ENCODE results near the gene WDR72.
"Not testable (repeated sequence)": the region's sequence is repeated elsewhere in the genome, so short reads cannot be mapped to it uniquely, and the experiment has no call there.

The WDR72 gene

DNA sequence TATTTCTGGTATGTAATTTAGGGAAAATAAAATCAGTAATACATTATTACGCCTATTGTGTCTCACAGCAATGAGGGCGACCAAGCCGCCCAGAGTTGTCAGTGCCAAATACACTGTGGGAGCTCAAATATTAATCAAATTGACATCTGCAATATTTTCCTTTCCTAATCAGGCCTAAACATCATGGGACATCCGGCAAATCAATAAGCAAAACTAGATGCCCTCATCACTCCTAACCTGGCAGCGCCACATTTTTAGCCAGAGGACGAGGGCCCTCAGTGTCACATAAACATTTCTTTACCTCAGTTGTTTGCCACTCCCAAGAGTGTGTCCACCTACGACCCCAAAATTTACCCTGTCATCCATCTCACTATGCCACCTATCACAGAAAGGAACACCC is 64.1 kb downstream of the WDR72 start:
- no peak for DNase-seq

DNA sequence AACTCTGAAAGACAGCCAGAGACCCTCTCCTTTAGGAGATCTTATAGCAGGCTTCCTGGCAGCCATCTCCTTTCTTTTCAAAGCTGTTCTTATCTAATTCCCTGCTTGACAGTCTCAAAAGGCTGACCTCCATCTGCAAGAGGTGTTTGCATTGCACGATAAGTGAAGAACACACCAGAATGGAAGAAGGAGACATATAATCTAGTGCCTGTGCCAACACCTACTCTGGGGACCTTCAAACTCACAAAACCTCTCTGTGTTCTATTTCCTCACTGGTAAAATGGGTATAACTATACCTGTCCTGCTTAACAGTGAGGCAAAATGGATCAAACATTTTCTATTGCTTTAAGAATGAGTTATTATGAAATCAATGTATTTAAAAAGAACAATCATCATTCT is 65.0 kb downstream of the WDR72 start:
- no peak for DNase-seq

DNA sequence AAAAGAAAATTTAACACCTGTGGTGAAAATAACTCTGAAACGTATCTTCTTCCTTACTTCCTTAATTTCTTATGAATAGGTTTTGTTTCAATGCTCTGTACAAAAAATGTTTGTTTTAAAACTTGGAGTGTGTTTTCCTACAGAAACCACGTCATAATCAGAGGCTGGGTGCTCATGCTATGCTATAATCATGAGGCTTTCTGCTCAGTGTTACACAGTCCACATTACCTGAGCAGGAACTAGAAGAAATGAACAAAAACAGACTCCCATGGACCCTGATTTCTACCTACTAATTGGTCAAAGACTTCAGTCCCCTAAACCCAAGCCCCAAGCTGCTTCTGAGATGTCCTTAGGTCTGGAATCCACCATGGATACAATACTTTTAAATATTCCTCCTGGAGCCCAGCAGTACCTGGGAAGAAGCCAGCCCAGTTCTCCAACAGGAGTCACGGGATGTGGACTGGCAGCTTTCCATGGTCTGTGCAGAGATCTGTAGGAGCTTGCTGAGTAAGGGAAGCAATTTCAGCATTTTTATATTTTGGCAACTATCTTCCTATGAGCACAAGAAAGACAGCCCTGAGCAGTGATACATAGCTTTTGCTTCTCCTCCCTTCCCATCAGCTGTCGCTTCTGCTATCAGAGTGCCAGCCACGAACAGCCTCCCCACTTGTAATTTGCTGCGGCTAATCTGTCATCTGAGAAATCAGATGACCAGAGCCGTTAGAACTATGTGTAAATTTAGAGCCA is 65.6 kb downstream of the WDR72 start:
- DNase-seq = no peak

DNA sequence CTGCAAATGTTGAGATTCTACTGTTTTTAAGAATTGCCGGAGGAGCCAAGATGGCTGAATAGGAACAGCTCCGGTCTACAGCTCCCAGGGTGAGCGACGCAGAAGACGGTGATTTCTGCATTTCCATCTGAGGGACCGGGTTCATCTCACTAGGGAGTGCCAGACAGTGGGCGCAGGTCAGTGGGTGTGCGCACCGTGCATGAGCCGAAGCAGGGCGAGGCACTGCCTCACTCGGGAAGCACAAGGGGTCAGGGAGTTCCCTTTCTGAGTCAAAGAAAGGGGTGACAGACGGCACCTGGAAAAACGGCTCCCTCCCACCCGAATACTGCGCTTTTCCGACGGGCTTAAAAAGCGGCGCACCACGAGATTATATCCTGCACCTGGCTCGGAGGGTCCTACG is 75.3 kb downstream of the WDR72 start:
- not testable (repeated sequence) for DNase-seq

DNA sequence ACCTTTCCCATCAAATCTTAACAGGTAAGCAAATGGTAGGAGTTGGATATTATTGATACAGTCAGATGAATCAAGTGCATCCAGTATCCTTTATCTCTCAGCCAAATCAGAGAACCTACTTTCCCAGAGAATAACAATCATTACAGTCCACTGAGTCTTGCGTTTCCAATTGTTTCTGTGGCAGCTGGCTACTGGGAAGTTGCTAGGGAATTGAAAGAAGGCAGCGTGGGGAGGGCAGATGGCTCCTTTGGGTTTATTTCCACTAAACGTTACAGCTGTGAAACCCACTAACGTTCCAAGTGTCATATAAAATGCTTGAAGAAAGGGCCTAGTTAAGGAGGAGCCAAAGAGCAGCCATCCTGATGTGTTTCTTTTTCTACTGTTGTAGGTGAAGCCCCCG is 78.4 kb downstream of the WDR72 start:
- no peak for DNase-seq

DNA sequence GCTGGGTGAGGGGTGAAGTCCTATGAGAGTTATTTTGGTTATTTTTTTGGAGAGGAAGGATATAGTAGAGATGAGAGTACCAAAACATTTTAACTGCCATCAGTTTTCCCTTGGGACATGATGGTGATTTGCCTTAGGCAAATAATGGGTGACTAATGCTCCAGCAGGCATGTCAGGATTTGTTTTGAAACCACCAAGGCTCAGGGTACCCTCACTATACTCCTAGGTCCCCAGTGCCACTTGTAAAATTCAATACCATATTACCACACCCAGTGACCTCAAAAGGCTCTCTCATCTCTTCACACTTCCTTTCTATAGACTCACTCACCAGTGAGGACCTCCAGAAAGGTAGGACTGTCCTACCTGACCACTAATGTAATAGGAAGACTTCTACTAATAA is 83.6 kb downstream of the WDR72 start:
- peak; percentile 7 for DNase-seq

DNA sequence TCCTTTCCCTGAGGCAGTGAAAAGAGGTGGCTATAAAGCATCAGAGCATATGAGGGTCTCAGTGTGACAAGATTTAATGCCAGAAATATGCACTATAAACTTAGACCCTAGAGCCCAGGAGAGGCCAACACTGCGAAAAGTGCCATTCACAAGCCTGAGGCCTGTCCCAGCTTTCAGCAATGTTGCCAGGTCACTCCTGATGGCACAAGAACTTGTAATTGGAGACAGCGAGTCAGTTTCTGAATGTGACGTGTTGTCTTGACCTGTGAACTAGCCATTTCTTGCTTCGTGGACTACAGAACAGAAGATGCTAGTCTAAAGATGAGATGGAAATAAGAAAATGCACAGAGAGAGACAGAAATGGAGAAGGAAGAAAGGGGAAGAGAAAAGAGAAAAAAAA is 87.9 kb downstream of the WDR72 start:
- no peak for DNase-seq

DNA sequence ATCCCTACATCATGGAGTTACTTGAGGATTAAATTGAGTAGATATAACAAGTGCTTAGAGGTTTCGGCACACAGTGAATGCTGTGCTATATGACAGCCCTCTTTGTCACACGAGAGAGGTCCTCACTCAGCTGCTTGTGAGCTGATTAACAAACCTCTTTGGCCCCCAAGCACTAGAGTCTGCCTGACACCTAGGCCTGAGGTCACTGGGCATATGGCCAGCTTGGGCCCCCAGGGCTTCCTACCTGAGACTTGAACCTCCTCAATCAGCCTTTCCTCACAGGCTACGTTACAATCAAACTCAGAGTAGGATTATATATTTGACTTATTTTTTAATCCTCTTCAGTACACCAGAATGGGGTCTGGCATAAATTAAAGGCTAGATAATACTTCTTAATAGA is 88.8 kb downstream of the WDR72 start:
- DNase-seq = no peak

DNA sequence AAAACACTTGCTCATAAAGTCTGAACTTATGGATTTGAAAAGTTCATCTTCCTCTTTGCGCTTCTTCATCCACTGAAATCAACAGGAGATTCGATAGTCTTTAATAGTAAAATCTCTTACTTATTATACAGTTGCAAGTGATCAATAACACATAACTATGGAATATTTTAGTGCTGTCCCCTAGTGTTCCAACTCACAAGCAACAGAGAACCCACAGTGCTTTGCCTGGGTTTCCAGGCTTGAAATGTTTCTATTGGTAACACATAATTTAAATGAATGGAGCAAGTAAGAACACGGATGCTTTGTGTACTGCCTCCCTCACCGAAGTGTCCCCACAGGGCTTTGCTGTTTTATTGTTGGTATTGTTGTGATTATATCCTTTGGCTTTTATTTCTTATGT is 93.5 kb downstream of the WDR72 start:
- DNase-seq = peak; percentile 7

DNA sequence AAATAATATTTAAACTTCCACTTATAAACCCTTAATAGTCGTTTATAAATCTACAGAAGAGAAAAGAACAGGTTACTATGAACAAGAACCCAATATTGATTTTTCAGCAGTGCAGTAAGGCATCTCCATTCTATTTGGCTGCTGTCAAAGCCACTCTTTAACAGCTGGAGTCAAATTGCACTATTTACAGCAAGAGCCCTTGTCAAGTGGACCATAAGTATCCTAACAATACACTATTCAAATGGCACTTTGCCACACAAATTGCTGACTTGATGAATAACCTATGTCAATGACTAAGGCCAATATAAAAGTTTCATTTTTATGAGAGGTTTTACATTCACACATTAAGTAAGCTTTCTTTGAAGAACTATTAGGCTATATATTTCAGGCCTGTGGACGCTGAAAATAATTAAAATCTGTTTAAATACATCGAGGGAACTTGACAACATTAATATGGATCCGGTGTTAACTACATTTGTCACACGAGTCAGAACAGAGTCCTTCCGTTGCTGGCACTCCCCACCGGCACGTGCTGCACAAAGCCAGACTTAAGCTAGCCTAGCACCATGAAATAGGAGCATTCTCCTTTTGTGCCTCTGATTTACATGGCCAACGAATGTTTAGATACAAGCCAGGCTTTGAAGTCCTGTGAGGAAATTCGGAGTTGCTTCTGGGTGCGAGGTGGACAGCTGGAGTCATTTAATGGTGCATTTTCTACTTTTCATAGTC is 100.5 kb downstream of the WDR72 start:
- peak; percentile 93 for DNase-seq

DNA sequence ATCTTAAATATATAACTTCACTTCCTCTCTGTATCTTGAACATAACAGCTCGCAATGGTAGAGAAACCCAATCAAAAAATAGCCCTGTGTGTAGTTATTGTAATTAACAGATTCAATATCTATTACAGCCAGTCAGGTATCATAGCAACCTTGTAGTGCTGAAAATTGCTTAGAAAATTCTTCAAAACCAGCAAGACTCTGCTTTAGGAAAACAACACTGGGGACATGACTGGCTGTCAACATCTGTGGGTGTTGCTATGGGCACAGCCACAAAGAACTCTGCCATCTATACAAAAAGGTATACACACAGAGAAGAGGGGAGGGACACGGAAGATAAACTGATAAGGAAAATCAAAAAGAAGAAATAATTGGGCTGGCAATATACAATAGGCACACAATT is 101.2 kb downstream of the WDR72 start:
- peak; percentile 42 for DNase-seq

DNA sequence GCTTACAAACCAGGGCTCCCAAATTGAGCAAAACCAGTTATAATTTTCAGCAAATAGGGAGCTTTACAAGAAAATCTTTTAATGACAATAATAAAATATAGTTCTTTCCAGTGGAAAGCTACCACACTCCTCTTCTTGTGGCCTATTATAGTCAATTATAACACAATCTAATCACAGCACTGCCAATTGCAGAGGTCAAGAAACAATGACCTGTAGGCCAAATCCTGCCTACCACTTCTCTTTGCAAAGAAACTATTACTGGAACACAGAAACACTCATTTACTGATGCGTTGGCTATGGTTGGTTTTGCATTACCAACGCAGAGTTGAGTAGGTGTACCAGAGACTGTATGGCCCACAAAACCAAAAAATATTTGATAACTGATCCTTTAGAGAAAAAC is 110.5 kb downstream of the WDR72 start:
- no peak for DNase-seq

DNA sequence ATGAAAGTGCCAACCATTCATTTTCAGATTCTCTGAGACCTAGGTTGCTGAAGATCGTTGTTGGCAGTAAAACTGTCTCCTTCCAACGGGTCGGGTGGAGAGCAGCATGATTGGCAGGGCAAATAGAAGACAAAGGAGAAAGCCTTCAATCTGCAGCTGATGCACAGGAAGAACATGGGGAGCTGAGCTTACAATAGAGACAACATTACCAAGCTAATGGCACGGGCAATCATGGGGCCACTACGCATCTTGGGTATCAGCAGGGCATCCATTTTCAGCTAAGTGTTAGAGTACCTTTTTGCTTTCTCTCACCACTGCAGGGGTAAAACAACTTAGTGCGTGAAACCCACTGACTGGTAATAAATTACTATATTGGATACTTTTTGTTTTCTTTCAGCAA is 114.8 kb downstream of the WDR72 start:
- peak; percentile 59 for DNase-seq

DNA sequence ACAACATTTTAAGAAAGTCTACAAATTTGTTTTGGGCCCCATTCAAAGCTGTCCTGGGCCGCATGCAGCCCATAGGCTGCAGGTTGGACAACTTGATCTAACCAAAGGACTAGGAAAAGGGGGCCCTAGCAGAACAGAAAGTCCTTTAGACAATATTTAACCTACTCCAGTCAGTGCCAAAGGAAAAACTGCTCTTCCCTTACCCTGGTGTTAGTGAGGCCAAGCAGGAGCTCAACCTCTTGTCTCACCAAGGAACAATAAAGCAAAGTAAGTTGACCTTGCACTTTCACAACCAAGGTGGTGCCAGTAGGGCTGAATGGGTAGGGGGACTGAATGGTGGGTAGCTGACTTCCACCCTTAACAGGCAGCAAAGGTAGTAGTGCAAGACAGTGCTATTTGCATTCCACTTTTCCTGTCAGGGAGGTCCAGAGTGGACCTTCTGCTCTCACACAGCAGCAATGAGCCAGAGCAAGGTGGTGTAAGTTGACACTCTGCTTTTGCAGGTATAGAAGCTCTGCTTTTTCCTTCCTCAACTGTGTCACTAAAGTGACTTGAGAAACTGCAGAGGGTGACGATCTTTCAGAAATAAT is 124.9 kb downstream of the WDR72 start:
- DNase-seq = no peak

DNA sequence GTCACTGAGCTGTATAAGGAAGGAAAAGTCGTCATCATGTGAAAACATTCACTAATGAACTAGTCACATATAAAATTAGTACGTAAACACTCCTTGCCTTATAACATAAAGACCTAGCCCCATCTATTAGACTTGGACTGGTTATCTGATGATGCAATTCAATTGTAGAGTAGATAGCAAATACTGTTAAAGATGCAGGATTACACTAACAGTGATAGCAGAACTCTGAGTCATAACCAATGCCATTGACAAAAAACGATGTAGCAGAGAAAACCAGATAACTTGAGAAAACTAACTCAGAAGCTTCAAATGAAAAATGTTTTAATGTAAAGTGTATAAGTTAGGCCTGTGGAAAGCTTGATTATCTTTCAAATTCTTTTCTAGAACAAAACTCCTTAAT is 132.2 kb downstream of the WDR72 start:
- DNase-seq = no peak

DNA sequence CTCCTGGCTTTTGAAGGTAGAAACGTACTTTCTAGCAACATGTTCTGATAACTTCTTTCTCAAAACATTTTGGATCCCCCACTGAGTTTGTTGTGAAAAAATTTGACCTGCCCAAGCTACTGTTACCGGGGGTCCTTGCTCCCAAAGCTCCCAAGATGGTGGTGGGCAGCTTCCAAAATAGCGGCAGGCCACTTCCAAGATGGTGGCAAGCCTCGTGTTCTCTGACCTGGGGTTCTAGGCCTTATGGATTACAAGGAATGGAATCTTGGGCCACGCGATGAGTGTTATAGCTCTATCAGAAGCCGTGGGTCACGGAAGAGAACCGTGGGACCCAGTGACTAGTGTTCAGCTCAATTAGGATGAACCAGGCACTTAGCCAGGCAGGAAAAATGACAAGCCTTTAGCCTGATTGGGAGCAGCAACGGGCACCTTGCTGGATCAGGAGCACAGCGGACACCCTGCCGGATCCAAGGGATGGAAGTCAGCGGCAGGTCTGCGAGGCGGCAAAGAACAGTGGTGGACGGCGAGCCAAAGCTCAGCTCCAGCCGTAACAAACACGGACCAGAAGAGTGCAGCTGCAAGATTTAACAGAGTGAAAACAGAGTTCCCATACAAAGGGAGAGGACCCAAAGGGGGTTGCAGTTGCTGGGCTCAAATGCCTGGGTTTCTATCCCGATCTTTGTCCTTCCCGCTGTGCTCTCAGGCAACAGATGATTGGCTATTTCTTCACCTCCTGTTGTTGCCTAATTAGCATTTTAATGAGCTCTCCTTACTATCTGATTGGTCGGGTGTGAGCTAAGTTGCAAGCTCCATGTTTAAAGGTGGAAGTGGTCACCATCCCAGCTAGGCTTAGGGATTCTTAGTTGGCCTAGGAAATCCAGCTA is 133.3 kb downstream of the WDR72 start:
- DNase-seq = no peak

DNA sequence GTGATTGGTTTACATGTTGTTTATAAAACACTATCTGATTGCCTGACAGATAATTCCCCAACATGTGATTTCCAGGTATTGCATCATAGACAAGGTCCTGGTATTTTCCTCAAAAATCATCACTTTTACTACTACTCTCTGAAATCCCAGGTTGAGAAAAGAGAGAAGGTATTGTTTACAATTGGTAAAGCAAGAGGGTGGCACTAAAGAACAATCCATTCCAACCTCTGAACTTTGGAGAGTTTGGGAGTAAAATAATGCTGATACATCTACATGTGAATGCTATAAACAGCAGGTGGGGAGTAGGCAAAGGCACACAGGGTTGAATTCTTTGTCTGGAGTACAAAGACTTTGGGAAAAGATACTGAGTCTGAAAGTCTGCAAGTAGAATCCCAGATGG is 134.2 kb downstream of the WDR72 start:
- DNase-seq = no peak

DNA sequence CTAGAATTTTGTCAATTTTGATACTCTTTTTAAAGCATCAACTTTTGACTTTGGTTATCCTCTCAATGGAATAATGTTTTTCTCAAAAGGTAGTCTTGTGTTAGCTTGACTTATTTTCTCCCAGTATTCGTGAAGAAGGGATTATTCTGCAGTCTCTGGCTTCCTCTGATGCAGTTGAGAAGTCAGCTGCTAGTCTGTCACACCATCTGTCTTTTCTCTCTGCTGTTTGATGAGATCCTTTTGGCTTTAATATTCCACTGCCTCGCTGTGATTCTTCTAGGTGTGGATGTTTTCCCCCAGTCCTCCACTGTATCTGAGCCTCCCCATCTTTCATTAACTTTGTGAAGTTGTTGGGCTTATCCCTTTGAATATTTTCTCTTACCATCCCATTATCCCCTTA is 141.0 kb downstream of the WDR72 start:
- no peak for DNase-seq

DNA sequence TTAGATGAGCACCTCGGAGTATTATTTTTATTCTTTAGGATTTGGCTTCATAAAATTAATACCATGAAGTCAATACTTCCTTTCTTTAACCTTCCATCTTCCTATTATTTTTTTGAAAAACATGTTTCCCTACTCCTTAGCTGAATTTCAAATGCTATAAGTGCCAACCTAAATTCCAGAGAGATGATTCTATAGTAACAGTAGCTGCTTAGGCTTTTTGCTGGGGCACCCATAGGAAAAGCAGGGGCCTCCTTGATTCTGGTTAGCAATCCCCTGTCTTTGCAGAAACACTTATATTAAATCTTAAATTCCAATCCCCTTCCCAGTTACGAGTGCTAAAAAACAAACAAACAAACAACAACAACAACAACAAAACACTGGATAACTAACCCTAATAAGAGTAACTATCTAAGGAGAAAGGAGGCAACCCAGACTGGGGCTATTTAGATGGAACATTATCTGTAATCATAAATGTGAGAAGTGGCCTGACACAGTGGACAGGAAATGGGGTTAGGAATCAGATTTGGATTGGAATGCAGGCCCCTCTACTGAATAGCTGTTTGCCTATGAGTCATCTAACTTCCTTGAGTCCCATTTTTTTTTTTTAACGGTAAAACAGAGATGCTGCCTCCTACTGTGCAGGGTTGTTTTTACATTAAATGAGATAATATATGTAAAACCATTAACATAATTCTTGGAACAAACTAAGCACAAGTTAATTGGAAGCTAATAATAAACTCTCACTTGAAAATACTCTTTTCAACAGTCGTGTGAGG is 148.1 kb downstream of the WDR72 start:
- DNase-seq = no peak

DNA sequence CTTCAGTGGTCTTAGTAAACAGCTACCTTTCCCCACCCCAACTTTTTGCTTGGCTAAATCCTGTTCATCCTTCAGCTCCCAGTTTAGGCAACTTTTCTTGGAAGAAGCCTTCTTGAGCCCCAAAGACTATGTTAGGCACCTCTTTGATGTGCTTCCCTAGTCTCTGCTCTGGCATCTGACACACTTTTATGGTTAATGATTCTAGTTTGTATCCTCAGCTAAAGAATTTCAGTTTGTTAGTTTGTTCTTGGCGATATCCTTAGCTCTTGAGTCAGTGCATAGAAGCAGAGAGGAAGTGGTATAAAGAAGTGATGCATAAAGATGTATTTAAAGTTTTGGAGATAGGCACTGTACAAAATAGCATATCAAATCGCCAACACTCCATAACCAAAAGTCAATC is 168.4 kb downstream of the WDR72 start:
- DNase-seq = no peak

DNA sequence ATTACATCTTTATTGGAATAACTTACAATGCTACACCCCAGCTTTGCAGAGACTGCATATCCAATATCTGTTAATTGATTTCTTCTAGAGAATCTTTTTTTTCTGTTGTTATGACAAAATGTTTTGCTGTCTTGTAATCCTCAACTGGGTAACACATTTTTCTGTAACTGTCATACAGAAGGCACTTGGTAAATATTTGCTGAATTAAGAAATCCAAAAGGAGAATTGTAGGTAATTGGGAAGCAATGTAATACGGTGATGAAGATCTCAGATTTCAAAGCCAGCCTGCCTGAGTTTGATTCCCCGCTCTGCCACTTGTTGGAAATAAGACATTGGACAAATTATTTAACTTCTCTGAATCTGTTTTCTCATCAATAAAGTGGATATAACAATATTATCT is 169.1 kb downstream of the WDR72 start:
- DNase-seq = no peak

DNA sequence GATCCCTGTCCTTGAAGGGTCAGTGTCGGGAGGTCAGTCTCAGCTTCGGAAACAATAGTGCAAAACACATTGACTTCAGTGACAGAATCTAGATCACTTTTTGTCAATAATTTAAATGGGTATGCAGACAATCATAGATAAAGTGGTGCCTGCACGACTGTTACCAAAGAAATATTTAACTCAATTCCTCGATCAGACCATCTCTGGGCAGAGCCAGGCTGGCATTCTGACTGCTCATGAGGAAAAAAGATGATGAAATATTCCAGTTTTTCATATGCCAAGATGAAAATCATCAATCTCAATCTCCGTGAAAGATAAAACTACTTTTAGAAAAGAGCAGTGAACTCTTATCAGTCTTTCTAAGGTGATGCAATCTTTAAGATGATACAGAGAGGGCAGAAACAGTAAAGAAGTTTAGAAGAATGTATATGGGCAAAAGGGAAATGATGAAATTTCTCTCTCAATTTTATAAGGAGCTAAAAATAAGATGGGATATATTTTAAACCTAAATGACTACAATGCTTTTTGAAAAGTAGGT is 169.9 kb downstream of the WDR72 start:
- DNase-seq = no peak

All from NCI-H345 (cell line).